HepG2 (cell line): ENCODE data around the gene IGSF5. TPM values are rescaled to one million over a fixed set of nuclear protein-coding genes. Genes with fewer than 3 reads are reported as not detected.

Experiments
- ATAC-seq: fragments of 200-7000 bp; cut with Tn5 transposase; 3 replicates; pipeline ENCODE4 v1.9.1; 2020; ENCODE audit warnings: mild to moderate bottlenecking, moderate library complexity
- BruUV-seq: library from RNA; stranded (reverse); fragments of 400-500 nt; replicated peaks from 2 replicates; lab custom pipeline; 2021; lab: Mats Ljungman, UMichigan
- CTCF ChIA-PET: fragments of 300-600 bp; formaldehyde crosslinking; extraction: SDS; loops from one replicate; lab custom pipeline; 2021; ENCODE audit warnings: low total read pairs, inconsistent platforms, low intra/inter-chr PET ratio; lab: Yijun Ruan, JAX
- POLR2A ChIA-PET: fragments of 350-600 bp; sonication (Branson Sonifier 250); formaldehyde crosslinking; loops from one replicate; lab custom pipeline; 2020; ENCODE audit warnings: antibody characterized with exemption, inconsistent platforms; lab: Yijun Ruan, JAX
- DNase-seq: peaks from one replicate; pipeline ENCODE4 v3.0.0-alpha.2; 2015; ENCODE audit warnings: low spot score
- FAIRE-seq: peaks from 3 replicates; lab custom pipeline; 2011; peaks lifted over from hg19 to GRCh38; lab: Jason Lieb, UNC
- H2AFZ ChIP-seq: one replicate; pipeline ENCODE4 v1.6.1; 2011; ENCODE audit warnings: low read length, inconsistent platforms
- H3K27ac ChIP-seq: fragments of 300-600 bp; 3 replicates; pipeline ENCODE4 v1.8.0; 2011; ENCODE audit warnings: mixed run types, mild to moderate bottlenecking, mixed read lengths, low read length, inconsistent platforms; ENCODE audit not compliant: insufficient read depth; ENCODE audit errors: extremely low read length
- H3K27me3 ChIP-seq, 2 experiments: fragments of 200-600 bp in 1 of 2; 2 replicates in 1 of 2; 3 replicates in 1 of 2; pipeline versions ENCODE4 v1.6.0 to v1.8.0; 2011; ENCODE audit warnings: low read length in 2 of 2, mild to moderate bottlenecking in 2 of 2, moderate library complexity in 2 of 2, inconsistent platforms in 1 of 2; ENCODE audit not compliant: insufficient read depth in 2 of 2, control insufficient read depth in 1 of 2
- H3K36me3 ChIP-seq, 2 experiments: fragments of 200-600 bp in 1 of 2; replicated peaks in 1 of 2; 2 replicates in 1 of 2; 3 replicates in 1 of 2; pipeline versions ENCODE4 v1.5.1 to v1.8.0; 2011; ENCODE audit warnings: low read length in 2 of 2, inconsistent platforms in 1 of 2; ENCODE audit not compliant: insufficient read depth in 2 of 2, control insufficient read depth in 1 of 2
- H3K4me1 ChIP-seq: 2 replicates; pipeline ENCODE4 v1.5.1; 2012; ENCODE audit warnings: low read length, inconsistent platforms; ENCODE audit not compliant: insufficient read depth
- H3K4me2 ChIP-seq: 2 replicates; pipeline ENCODE4 v1.6.0; 2011; ENCODE audit warnings: low read depth, low read length, inconsistent platforms
- H3K4me3 ChIP-seq, 3 experiments: fragments of 200-600 bp in 1 of 3; sonication (generic), shearing (Covaris generic) in 1 of 3; replicated peaks in 1 of 3; 2 replicates each; pipeline ENCODE4 v1.5.1; 2011 to 2016; ENCODE audit warnings: low read length in 3 of 3, inconsistent platforms in 2 of 3, low read depth in 2 of 3, mild to moderate bottlenecking in 2 of 3, control low read depth in 1 of 3, mixed read lengths in 1 of 3; ENCODE audit not compliant: insufficient read depth in 1 of 3
- H3K79me2 ChIP-seq: one replicate; pipeline ENCODE4 v1.6.1; 2011; ENCODE audit warnings: low read length, inconsistent platforms; ENCODE audit not compliant: insufficient read depth
- H3K9ac ChIP-seq: 2 replicates; pipeline ENCODE4 v1.6.0; 2011; ENCODE audit warnings: mild to moderate bottlenecking, low read depth, low read length, inconsistent platforms; ENCODE audit not compliant: insufficient read depth
- H3K9me3 ChIP-seq: 2 replicates; pipeline ENCODE4 v1.5.1; 2012; ENCODE audit warnings: mild to moderate bottlenecking, low read length
- H4K20me1 ChIP-seq: 2 replicates; pipeline ENCODE4 v1.6.0; 2011; ENCODE audit warnings: inconsistent platforms, mild to moderate bottlenecking, low read length, moderate library complexity; ENCODE audit not compliant: insufficient read depth
- ETV6 ChIP-seq: sonication (generic); formaldehyde crosslinking; conservative IDR thresholded peaks from 2 replicates; pipeline ENCODE4 v1.4.0; 2020; ENCODE audit warnings: missing genetic modification reagents
- MAFF ChIP-seq: IDR thresholded peaks from 2 replicates; pipeline ENCODE4 v1.6.1; 2011; ENCODE audit warnings: low read depth, low read length, improper control_type of control experiment
- MAFK ChIP-seq, 2 experiments: IDR thresholded peaks in 1 of 2; conservative IDR thresholded peaks in 1 of 2; 2 replicates each; pipeline ENCODE4 v1.6.1; 2011; ENCODE audit warnings: improper control_type of control experiment in 2 of 2, low read length in 2 of 2
- ZNF12 ChIP-seq: sonication (generic); formaldehyde crosslinking; IDR thresholded peaks from 2 replicates; pipeline ENCODE4 v1.5.0; 2020; ENCODE audit warnings: missing genetic modification reagents
- WGBS: methylation state at CpG from one replicate; pipeline ENCODE4 v1.1.6; 2017; ENCODE audit warnings: low lambda C conversion rate; 5-methylcytosine and 5-hydroxymethylcytosine counted together
- in situ Hi-C: cut with HindIII; loops from 2 replicates; pipeline ENCODE4 v1.10.0; 2017; ENCODE audit warnings: low pct_unique_long_range_greater_than_20kb; ENCODE audit not compliant: extremely low pct_ligation_motif_present
- intact Hi-C: fragments of 100-400 bp; cut with micrococcal nuclease; formaldehyde crosslinking; loops from one replicate; pipeline ENCODE4 v1.10.0; 2022; ENCODE audit not compliant: unreplicated experiment
- polyA plus RNA-seq, 8 experiments: library from polyadenylated mRNA; depleted of rRNA in 3 of 8; stranded (reverse) in 7 of 8; unstranded in 1 of 8; fragments of >200 nt; fragmentation: Illumina TruSeq in 4 of 8; extraction: Trizol in 4 of 8; gene quantifications; 2 replicates each; pipeline versions ENCODE4 v1.2.1 to v1.2.3, GENCODE V29; 2011 to 2016; ENCODE audit warnings: low read depth in 4 of 8, missing spikeins in 1 of 8, mixed read lengths in 1 of 8; ENCODE audit not compliant: insufficient read depth in 1 of 8
- total RNA-seq, 5 experiments: library from RNA; depleted of rRNA; stranded (reverse); fragments of >200 nt; fragmentation: Illumina TruSeq; extraction: Trizol; gene quantifications; 2 replicates each; pipeline ENCODE4 v1.2.3, GENCODE V29; 2016; ENCODE audit warnings: low read depth in 1 of 5
- TF ChIP-seq, protein P1 (sequence below): sonication (generic); formaldehyde crosslinking; IDR thresholded peaks from 2 replicates; pipeline ENCODE4 v1.4.0; 2020; ENCODE audit warnings: missing genetic modification reagents

The IGSF5 gene
- total and polyA plus RNA-seq, 2 of the 13 experiments (the other 11 are each of a cell fraction or from before 2014, with no cell fraction given): not detected

DNA sequence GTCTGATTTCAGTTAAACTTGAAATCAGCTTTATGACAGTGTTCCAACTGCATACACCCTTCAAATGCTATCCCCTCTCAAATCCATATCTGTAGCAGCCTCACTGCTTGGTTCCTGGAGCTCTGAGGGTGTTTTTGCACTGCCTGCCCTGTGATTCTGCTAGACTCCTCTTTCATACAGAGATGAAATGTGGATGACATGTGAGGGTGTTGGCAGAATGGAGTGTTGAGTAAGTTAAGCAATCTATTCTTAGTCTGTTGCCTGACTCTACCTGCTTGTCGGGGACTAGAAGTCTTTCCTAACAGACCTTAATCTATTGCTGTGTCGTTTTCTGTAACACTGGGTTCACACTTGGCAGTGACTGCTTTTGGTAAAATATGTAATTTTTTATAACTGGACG is 9.8 kb downstream of the IGSF5 start (continued):
- TF ChIP-seq, protein P1, sequence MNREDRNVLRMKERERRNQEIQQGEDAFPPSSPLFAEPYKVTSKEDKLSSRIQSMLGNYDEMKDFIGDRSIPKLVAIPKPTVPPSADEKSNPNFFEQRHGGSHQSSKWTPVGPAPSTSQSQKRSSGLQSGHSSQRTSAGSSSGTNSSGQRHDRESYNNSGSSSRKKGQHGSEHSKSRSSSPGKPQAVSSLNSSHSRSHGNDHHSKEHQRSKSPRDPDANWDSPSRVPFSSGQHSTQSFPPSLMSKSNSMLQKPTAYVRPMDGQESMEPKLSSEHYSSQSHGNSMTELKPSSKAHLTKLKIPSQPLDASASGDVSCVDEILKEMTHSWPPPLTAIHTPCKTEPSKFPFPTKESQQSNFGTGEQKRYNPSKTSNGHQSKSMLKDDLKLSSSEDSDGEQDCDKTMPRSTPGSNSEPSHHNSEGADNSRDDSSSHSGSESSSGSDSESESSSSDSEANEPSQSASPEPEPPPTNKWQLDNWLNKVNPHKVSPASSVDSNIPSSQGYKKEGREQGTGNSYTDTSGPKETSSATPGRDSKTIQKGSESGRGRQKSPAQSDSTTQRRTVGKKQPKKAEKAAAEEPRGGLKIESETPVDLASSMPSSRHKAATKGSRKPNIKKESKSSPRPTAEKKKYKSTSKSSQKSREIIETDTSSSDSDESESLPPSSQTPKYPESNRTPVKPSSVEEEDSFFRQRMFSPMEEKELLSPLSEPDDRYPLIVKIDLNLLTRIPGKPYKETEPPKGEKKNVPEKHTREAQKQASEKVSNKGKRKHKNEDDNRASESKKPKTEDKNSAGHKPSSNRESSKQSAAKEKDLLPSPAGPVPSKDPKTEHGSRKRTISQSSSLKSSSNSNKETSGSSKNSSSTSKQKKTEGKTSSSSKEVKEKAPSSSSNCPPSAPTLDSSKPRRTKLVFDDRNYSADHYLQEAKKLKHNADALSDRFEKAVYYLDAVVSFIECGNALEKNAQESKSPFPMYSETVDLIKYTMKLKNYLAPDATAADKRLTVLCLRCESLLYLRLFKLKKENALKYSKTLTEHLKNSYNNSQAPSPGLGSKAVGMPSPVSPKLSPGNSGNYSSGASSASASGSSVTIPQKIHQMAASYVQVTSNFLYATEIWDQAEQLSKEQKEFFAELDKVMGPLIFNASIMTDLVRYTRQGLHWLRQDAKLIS (CRISPR knock-in tag): no peak
- TF ChIP-seq ETV6: no peak
- TF ChIP-seq, all 625 proteins: peak for 0

DNA sequence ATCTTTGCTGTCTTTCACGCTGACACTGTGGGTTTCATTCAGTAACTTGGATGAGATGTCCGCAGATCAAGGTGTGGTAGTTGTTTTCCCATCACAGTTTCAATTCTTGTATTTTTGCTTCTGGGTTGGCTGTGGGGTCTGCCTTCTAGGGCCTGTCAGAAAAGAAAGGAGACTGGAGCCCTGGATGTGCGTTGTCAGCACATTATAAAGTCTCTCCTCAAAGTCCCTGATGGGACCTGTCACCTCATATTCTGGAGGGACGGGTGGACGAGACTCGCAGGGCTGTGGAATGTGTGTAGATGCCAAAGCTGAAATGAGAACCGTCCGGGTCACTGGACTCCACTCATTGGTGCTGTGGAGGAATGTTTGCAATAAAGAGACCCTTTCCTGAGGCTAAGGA is 11.3 kb downstream of the IGSF5 start:
- Histone ChIP-seq H4K20me1 (no peaks in the 10 kb centered on the region), H3K4me1 (no peaks in the 10 kb centered on the region), H3K27me3 (peaks cover 0 to under 1% of the 10 kb centered on the region in 2 experiments; a peak in 1 of 5 replicates), H3K9ac (no peak overlapping the region), H3K4me3 (no peak overlapping the region), H3K27ac (no peak overlapping the region), H3K79me2 (no peaks in the 10 kb centered on the region), H2AFZ (no peak overlapping the region), H3K9me3 (peaks cover 8% of the 10 kb centered on the region), H3K4me2 (no peak overlapping the region), H3K36me3 (no peaks in the 10 kb centered on the region)
- ChIA-PET POLR2A (no interaction called here), CTCF (no interaction called here)
- intact Hi-C loops: no loop called here
- no TSS peak for BruUV-seq
- FAIRE-seq (no peak), DNase-seq (no peak), ATAC-seq (no peak)
- TF ChIP-seq MAFK (conservative IDR thresholded peaks at IDR 0.05 in 1 of 2, IDR thresholded peaks at IDR 0.05 in 1 of 2; ENCODE audit: low read length in 2 of 2) (peak; percentile 69 to 81), ZNF12 (no peak), MAFF (peak; percentile 69)
- in situ Hi-C loops: no loop called here
- WGBS: 36% methylated on average over 8 of the region's 8 CpGs
